ENCODE measurements around the gene SYT11.

DNA sequence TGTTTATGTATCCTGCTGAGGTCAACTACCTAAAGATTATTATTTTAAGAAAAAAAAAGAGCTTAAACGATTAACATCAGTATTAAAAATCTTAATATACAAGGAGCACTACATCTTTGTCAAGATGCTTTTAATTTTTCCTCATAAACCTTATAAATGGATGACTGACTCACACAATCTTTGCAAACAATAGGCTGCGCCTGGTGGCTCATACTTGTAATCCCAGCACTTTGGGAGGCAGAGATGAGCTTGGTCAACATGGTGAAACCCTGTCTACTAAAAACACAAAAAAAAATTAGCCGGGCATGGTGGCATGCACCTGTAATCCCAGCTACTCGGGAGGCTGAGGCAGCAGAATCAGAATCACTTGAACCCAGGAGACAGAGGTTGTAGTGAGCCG is 73.1 kb downstream of the SYT11 start:
- no peak for TF ChIP-seq GATA2 (IDR thresholded peaks at IDR 0.05; ENCODE audit: low read depth, low read length)
- TF ChIP-seq GATA3 (IDR thresholded peaks at IDR 0.05; ENCODE audit: low read depth, low read length): no peak

Data from SH-SY5Y (cell line).